IMR-90 (cell line): Measurements from ENCODE around the gene CD1C. TPM values are rescaled to one million over a fixed set of nuclear protein-coding genes. Genes with fewer than 3 reads are reported as not detected.

Experiments
- ATAC-seq: fragments of 200-7000 bp; cut with Tn5 transposase; 2 replicates; pipeline ENCODE4 v1.9.1; 2020; ENCODE audit warnings: low read depth, mild to moderate bottlenecking, moderate library complexity
- BruUV-seq: library from RNA; stranded (reverse); fragments of 400-500 nt; replicated peaks from 2 replicates; lab custom pipeline; 2021; lab: Mats Ljungman, UMichigan
- CTCF ChIA-PET: fragments of 300-600 bp; formaldehyde crosslinking; extraction: SDS; loops from one replicate; lab custom pipeline; 2021; ENCODE audit warnings: antibody characterized with exemption; lab: Yijun Ruan, JAX
- POLR2A ChIA-PET: fragments of 300-600 bp; sonication (Branson Sonifier 250); formaldehyde crosslinking; loops from one replicate; lab custom pipeline; 2022; ENCODE audit warnings: antibody characterized with exemption; ENCODE audit not compliant: unreplicated experiment; lab: Charles Lee
- DNase-seq: peaks from one replicate; pipeline ENCODE4 v3.0.0; 2013
- H2AFZ ChIP-seq: replicated peaks from 2 replicates; pipeline ENCODE3; 2013; ENCODE audit warnings: low read length, mild to moderate bottlenecking; ENCODE audit not compliant: poor library complexity
- H2AK5ac ChIP-seq: 2 replicates; pipeline ENCODE4 v1.6.1; 2013; ENCODE audit warnings: low read depth, low read length, inconsistent platforms
- H2AK9ac ChIP-seq: replicated peaks from 2 replicates; pipeline ENCODE3; 2013; ENCODE audit warnings: mild to moderate bottlenecking, low read depth, low read length, moderate library complexity; ENCODE audit not compliant: poor library complexity
- H2BK120ac ChIP-seq: 2 replicates; pipeline ENCODE4 v1.6.1; 2013; ENCODE audit warnings: low read depth, low read length, inconsistent platforms
- H2BK15ac ChIP-seq: 3 replicates; pipeline ENCODE4 v1.6.1; 2013; ENCODE audit warnings: low read depth, low read length, inconsistent platforms
- H2BK20ac ChIP-seq: 2 replicates; pipeline ENCODE4 v1.6.1; 2013; ENCODE audit warnings: low read depth, mild to moderate bottlenecking, inconsistent platforms, low read length, moderate library complexity
- H2BK5ac ChIP-seq: 2 replicates; pipeline ENCODE4 v1.6.1; 2013; ENCODE audit warnings: mild to moderate bottlenecking, low read depth, low read length, inconsistent platforms; ENCODE audit not compliant: poor library complexity, severe bottlenecking
- H3K14ac ChIP-seq: replicated peaks from 2 replicates; pipeline ENCODE4 v1.6.1; 2013; ENCODE audit warnings: low read depth, low read length, inconsistent platforms
- H3K18ac ChIP-seq: 2 replicates; pipeline ENCODE4 v1.6.1; 2013; ENCODE audit warnings: low read depth, low read length, control low read depth
- H3K23ac ChIP-seq: 2 replicates; pipeline ENCODE4 v1.6.1; 2013; ENCODE audit warnings: low read depth, low read length, inconsistent platforms
- H3K27ac ChIP-seq: 2 replicates; pipeline ENCODE4 v1.5.1; 2013; ENCODE audit warnings: mild to moderate bottlenecking, control low read depth, low read length; ENCODE audit not compliant: insufficient read depth
- H3K27me3 ChIP-seq: 2 replicates; pipeline ENCODE4 v1.6.1; 2013; ENCODE audit warnings: low read length; ENCODE audit not compliant: control insufficient read depth, insufficient read depth
- H3K36me3 ChIP-seq: 2 replicates; pipeline ENCODE4 v1.6.1; 2013; ENCODE audit warnings: low read length, mixed read lengths; ENCODE audit not compliant: control insufficient read depth, insufficient read depth
- H3K4ac ChIP-seq: 2 replicates; pipeline ENCODE4 v1.6.1; 2013; ENCODE audit warnings: low read depth, low read length, inconsistent platforms
- H3K4me1 ChIP-seq: 2 replicates; pipeline ENCODE4 v1.6.1; 2013; ENCODE audit warnings: low read length, mixed read lengths; ENCODE audit not compliant: control insufficient read depth, insufficient read depth
- H3K4me2 ChIP-seq: 2 replicates; pipeline ENCODE4 v1.6.1; 2013; ENCODE audit warnings: low read depth, mild to moderate bottlenecking, control low read depth, low read length, moderate library complexity
- H3K4me3 ChIP-seq: 2 replicates; pipeline ENCODE4 v1.5.1; 2013; ENCODE audit warnings: low read depth, mild to moderate bottlenecking, control low read depth, low read length, moderate library complexity; ENCODE audit not compliant: insufficient read depth
- H3K56ac ChIP-seq: 2 replicates; pipeline ENCODE4 v1.6.1; 2013; ENCODE audit warnings: low read length, inconsistent platforms; ENCODE audit not compliant: insufficient read depth; ENCODE audit errors: extremely low read depth
- H3K79me1 ChIP-seq, 2 experiments: 2 replicates each; pipeline ENCODE4 v1.6.1; 2013; ENCODE audit warnings: low read length in 2 of 2, inconsistent platforms in 1 of 2, low read depth in 1 of 2
- H3K9ac ChIP-seq: 2 replicates; pipeline ENCODE4 v1.6.1; 2013; ENCODE audit warnings: low read depth, low read length, control low read depth
- H3K9me1 ChIP-seq: 2 replicates; pipeline ENCODE4 v1.6.1; 2013; ENCODE audit warnings: low read length, inconsistent platforms; ENCODE audit not compliant: insufficient read depth
- H3K9me3 ChIP-seq: 2 replicates; pipeline ENCODE4 v1.6.1; 2013; ENCODE audit warnings: low read length; ENCODE audit not compliant: control insufficient read depth, insufficient read depth
- H4K20me1 ChIP-seq: 2 replicates; pipeline ENCODE4 v1.6.1; 2013; ENCODE audit warnings: low read length, inconsistent platforms; ENCODE audit not compliant: insufficient read depth
- H4K5ac ChIP-seq: 2 replicates; pipeline ENCODE4 v1.6.1; 2013; ENCODE audit warnings: mild to moderate bottlenecking, low read depth, low read length, control low read depth
- H4K8ac ChIP-seq, 2 experiments: 2 replicates each; pipeline ENCODE4 v1.6.1; 2013; ENCODE audit warnings: low read depth in 2 of 2, low read length in 2 of 2, control low read depth in 1 of 2, inconsistent platforms in 1 of 2
- H4K91ac ChIP-seq: 2 replicates; pipeline ENCODE4 v1.6.1; 2013; ENCODE audit warnings: low read depth, low read length, inconsistent platforms; ENCODE audit not compliant: insufficient read depth
- BHLHE40 ChIP-seq: fragments of 150-350 bp; IDR thresholded peaks from 2 replicates; pipeline ENCODE4 v1.6.1; 2016; ENCODE audit warnings: mild to moderate bottlenecking, low read depth, low read length
- CEBPB ChIP-seq: IDR thresholded peaks from 2 replicates; pipeline ENCODE4 v1.6.1; 2012; ENCODE audit warnings: low read depth, low read length, improper control_type of control experiment
- CHD1 ChIP-seq: IDR thresholded peaks from 2 replicates; pipeline ENCODE4 v1.6.1; 2012; ENCODE audit warnings: low read depth, low read length, improper control_type of control experiment
- CTCF ChIP-seq: conservative IDR thresholded peaks from 2 replicates; pipeline ENCODE4 v1.5.1; 2012; ENCODE audit warnings: mild to moderate bottlenecking, low read depth, low read length, improper control_type of control experiment
- FOS ChIP-seq: fragments of 150-350 bp; IDR thresholded peaks from 2 replicates; pipeline ENCODE4 v1.6.1; 2016; ENCODE audit warnings: low read depth, low read length
- MAFK ChIP-seq: IDR thresholded peaks from 2 replicates; pipeline ENCODE4 v1.6.1; 2012; ENCODE audit warnings: low read depth, low read length, improper control_type of control experiment
- MAZ ChIP-seq: IDR thresholded peaks from 2 replicates; pipeline ENCODE4 v1.6.1; 2012; ENCODE audit warnings: low read depth, mild to moderate bottlenecking, low read length, improper control_type of control experiment, moderate library complexity, borderline replicate concordance
- MXI1 ChIP-seq: IDR thresholded peaks from 2 replicates; pipeline ENCODE4 v1.6.1; 2012; ENCODE audit warnings: low read depth, mild to moderate bottlenecking, low read length, moderate library complexity, borderline replicate concordance
- NFE2L2 ChIP-seq: fragments of 150-350 bp; IDR thresholded peaks from 2 replicates; pipeline ENCODE4 v1.6.1; 2016; ENCODE audit warnings: low read depth, mild to moderate bottlenecking, low read length
- RAD21 ChIP-seq: IDR thresholded peaks from 2 replicates; pipeline ENCODE4 v1.6.1; 2012; ENCODE audit warnings: low read length, improper control_type of control experiment
- RCOR1 ChIP-seq: IDR thresholded peaks from 2 replicates; pipeline ENCODE4 v1.6.1; 2012; ENCODE audit warnings: mild to moderate bottlenecking, low read length, improper control_type of control experiment; ENCODE audit not compliant: insufficient replicate concordance
- RFX5 ChIP-seq: IDR thresholded peaks from 2 replicates; pipeline ENCODE4 v1.8.0; 2012; ENCODE audit warnings: low read depth, mild to moderate bottlenecking, low read length, moderate library complexity
- SMC3 ChIP-seq: fragments of 150-350 bp; IDR thresholded peaks from 2 replicates; pipeline ENCODE4 v1.6.1; 2016; ENCODE audit warnings: low read depth, mild to moderate bottlenecking, antibody characterized with exemption, low read length, moderate library complexity
- WGBS, 2 experiments: methylation state at CpG; one replicate each; pipeline versions ENCODE4 v1.1.5 to v1.1.7; 2013; ENCODE audit warnings: missing lambda C conversion rate in 2 of 2; ENCODE audit not compliant: insufficient read length in 1 of 2; ENCODE audit errors: extremely low coverage in 2 of 2; 5-methylcytosine and 5-hydroxymethylcytosine counted together
- dilution Hi-C: fragments of 300-500 bp; cut with HindIII; formaldehyde crosslinking; loops from one replicate; pipeline ENCODE4 v1.14.3; 2018; ENCODE audit warnings: low sequenced_read_pairs; ENCODE audit not compliant: unreplicated experiment
- in situ Hi-C: fragments of 300-500 bp; cut with MboI; formaldehyde crosslinking; loops from 3 replicates; pipeline ENCODE4 v1.14.3; 2019; ENCODE audit warnings: low sequenced_read_pairs, inconsistent platforms, mixed read lengths
- intact Hi-C: fragments of 100-400 bp; cut with micrococcal nuclease; formaldehyde crosslinking; loops from 2 replicates; pipeline ENCODE4 v1.10.0; 2022
- polyA plus RNA-seq, 3 experiments: library from polyadenylated mRNA; depleted of rRNA; stranded (reverse); fragments of >200 nt; gene quantifications; 2 replicates each; pipeline ENCODE4 v1.2.3, GENCODE V29; 2012; ENCODE audit warnings: low replicate concordance in 1 of 3
- total RNA-seq: library from RNA; depleted of rRNA; stranded (reverse); fragments of >200 nt; gene quantifications from 2 replicates; pipeline ENCODE4 v1.2.3, GENCODE V29; 2012
- TF ChIP-seq, protein P1 (sequence below): fragments of 150-350 bp; IDR thresholded peaks from 2 replicates; pipeline ENCODE4 v1.6.1; 2016; ENCODE audit warnings: low read depth, mild to moderate bottlenecking, low read length, moderate library complexity, borderline replicate concordance
- TF ChIP-seq, protein P2 (sequence below): fragments of 150-350 bp; IDR thresholded peaks from 2 replicates; pipeline ENCODE4 v1.6.1; 2017; ENCODE audit warnings: mild to moderate bottlenecking, antibody characterized with exemption, low read length, low read depth

CD1C gene
- total and polyA plus RNA-seq, 2 of the 4 experiments (the other 2 are of a cell fraction) = not detected

DNA sequence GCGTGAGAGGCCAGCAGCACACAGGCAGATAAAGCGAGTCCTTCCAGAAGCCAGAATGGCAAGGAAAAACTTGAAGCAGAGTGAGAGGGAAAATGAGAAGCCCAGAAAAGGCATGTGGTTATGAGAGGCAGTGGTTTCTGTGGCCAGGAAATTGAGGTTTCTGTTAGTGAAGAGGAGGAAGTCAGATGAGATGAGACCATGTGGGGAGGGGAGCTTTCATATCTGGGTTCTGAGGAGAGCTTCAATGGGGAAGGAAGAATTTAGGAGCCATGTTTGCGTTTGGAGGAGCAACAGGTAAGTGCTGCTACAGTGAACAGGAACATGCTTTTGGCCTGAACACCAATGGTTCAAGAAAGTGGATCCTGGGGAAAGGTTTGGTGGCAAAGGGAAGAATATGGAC is 41.6 kb upstream of the CD1C start:
- no peak overlapping the region for H3K18ac ChIP-seq
- TF ChIP-seq MAZ (no peak), SMC3 (no peak), RFX5 (no peak), MAFK (no peak), RCOR1 (no peak), CEBPB (no peak), CTCF (no peak), CHD1 (no peak), FOS (no peak), RAD21 (no peak), MXI1 (no peak), BHLHE40 (no peak), NFE2L2 (no peak)
- TF ChIP-seq, protein P1, sequence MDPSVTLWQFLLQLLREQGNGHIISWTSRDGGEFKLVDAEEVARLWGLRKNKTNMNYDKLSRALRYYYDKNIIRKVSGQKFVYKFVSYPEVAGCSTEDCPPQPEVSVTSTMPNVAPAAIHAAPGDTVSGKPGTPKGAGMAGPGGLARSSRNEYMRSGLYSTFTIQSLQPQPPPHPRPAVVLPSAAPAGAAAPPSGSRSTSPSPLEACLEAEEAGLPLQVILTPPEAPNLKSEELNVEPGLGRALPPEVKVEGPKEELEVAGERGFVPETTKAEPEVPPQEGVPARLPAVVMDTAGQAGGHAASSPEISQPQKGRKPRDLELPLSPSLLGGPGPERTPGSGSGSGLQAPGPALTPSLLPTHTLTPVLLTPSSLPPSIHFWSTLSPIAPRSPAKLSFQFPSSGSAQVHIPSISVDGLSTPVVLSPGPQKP = no peak
- TF ChIP-seq, protein P2, sequence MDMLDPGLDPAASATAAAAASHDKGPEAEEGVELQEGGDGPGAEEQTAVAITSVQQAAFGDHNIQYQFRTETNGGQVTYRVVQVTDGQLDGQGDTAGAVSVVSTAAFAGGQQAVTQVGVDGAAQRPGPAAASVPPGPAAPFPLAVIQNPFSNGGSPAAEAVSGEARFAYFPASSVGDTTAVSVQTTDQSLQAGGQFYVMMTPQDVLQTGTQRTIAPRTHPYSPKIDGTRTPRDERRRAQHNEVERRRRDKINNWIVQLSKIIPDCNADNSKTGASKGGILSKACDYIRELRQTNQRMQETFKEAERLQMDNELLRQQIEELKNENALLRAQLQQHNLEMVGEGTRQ = no peak
- dilution Hi-C loops (no loop called here), in situ Hi-C loops (no loop called here), intact Hi-C loops (no loop called here)
- H2AK9ac ChIP-seq = no peak overlapping the region
- H2BK15ac ChIP-seq = no peak overlapping the region
- no peak for DNase-seq
- no peak overlapping the region for H2BK20ac ChIP-seq
- H2BK120ac ChIP-seq = no peak overlapping the region
- no peak overlapping the region for H2BK5ac ChIP-seq
- no peak overlapping the region for H4K8ac ChIP-seq
- CTCF ChIA-PET = no interaction called here
- no peaks in the 10 kb centered on the region for H3K9me3 ChIP-seq
- no peaks in the 10 kb centered on the region for H3K4me1 ChIP-seq
- H2AFZ ChIP-seq = peak overlapping the region; percentile 3
- ATAC-seq = no peak
- no peaks in the 10 kb centered on the region for H3K36me3 ChIP-seq
- H3K4me3 ChIP-seq = no peak overlapping the region
- H4K91ac ChIP-seq = no peak overlapping the region
- no peaks in the 10 kb centered on the region for H3K79me1 ChIP-seq
- H3K4ac ChIP-seq = no peak overlapping the region
- no peak overlapping the region for H2AK5ac ChIP-seq
- H3K9ac ChIP-seq = no peak overlapping the region
- no TSS peak for BruUV-seq
- H3K23ac ChIP-seq = no peak overlapping the region
- H3K27me3 ChIP-seq = no peaks in the 10 kb centered on the region
- H4K20me1 ChIP-seq = no peaks in the 10 kb centered on the region
- no peak overlapping the region for H3K4me2 ChIP-seq
- no peak overlapping the region for H3K27ac ChIP-seq
- H3K14ac ChIP-seq = no peak overlapping the region
- no peak overlapping the region for H4K5ac ChIP-seq
- H3K56ac ChIP-seq = no peak overlapping the region
- POLR2A ChIA-PET = no interaction called here
- no peaks in the 10 kb centered on the region for H3K9me1 ChIP-seq
- 82% methylated on average over 2 of the region's 3 CpGs; no CpG with 5 or more reads in 1 of the 2 experiments for WGBS, 2 experiments
